ENCODE results near the gene CYTH1. TPM values are rescaled to one million over a fixed set of nuclear protein-coding genes. Genes with fewer than 3 reads are reported as not detected.

Gene CYTH1
- total RNA-seq, 2 donors from 2014 or later, result 23.1 to 27.4 TPM

DNA sequence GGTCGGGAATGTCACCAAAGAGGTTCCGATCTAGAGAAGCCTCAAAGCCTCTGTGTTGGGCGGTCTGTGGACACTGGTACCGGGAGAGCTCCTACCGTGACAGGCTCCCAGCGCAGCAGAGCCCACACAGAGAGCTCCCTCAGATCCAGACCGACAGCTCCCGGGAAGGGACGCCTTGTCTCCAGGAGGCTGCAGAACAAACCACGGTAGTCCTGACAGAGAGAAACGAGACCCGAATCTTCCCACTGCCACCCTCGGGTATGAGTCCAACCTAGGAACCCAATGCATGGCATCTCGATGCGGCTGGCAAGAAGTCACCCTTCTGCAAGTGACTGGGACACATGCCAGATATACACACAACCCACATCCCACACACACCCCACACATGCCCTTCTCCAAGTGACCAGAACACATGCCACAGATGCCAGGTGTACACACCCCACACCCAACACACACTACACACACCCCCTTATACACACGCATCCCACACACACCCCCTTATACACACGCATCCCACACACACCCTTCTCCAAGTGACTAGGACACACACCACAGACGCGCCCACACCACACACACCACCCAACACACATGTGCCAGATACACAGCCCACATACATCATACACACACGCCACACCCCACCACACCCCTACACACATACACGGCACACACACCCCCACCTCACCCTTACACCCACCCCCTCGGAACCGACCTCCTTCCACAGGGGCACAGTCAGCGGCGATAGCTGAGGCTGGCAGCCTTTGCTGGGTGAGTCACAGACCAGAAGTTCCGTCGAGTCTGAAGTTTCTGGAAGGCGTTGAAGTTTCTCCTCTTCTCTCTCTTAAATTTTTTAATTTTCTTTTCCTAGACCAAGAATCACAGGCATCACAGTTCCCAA is 15.9 kb upstream of the CYTH1 start:
- TF ChIP-seq, protein P1, sequence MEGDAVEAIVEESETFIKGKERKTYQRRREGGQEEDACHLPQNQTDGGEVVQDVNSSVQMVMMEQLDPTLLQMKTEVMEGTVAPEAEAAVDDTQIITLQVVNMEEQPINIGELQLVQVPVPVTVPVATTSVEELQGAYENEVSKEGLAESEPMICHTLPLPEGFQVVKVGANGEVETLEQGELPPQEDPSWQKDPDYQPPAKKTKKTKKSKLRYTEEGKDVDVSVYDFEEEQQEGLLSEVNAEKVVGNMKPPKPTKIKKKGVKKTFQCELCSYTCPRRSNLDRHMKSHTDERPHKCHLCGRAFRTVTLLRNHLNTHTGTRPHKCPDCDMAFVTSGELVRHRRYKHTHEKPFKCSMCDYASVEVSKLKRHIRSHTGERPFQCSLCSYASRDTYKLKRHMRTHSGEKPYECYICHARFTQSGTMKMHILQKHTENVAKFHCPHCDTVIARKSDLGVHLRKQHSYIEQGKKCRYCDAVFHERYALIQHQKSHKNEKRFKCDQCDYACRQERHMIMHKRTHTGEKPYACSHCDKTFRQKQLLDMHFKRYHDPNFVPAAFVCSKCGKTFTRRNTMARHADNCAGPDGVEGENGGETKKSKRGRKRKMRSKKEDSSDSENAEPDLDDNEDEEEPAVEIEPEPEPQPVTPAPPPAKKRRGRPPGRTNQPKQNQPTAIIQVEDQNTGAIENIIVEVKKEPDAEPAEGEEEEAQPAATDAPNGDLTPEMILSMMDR (conservative IDR thresholded peaks at IDR 0.05), result no peak
- no peak overlapping the region for H3K4me3 ChIP-seq (ENCODE audit: low read length)
- no peaks in the 10 kb centered on the region for H3K4me1 ChIP-seq (ENCODE audit: control insufficient read depth, insufficient read depth, low read length)
- Mint-ChIP-seq H3K27ac (no peak overlapping the region), H3K27me3 (ENCODE audit: insufficient read depth) (no peaks in the 10 kb centered on the region), H3K9me3 (no peaks in the 10 kb centered on the region), H3K36me3 (ENCODE audit: low read depth) (peaks cover 81% of the 10 kb centered on the region), H3K4me1 (no peaks in the 10 kb centered on the region), H3K4me3 (no peak overlapping the region)
- no peak for DNase-seq
- no peak overlapping the region for H3K9ac ChIP-seq (ENCODE audit: extremely low read depth, low read length, poor library complexity, severe bottlenecking)
- H3K36me3 ChIP-seq (ENCODE audit: control insufficient read depth, insufficient read depth, low read length), result peaks cover 52% of the 10 kb centered on the region
- no peaks in the 10 kb centered on the region for H3K9me3 ChIP-seq (ENCODE audit: control insufficient read depth, low read length)
- H3K27ac ChIP-seq (ENCODE audit: low read depth, low read length), result no peak overlapping the region
- 89 to 93% methylated on average over 14 to 28 of the region's 28 CpGs for WGBS, 2 experiments (ENCODE audit: insufficient coverage in 1 of 2, insufficient read length in 1 of 2)
- H3K27me3 ChIP-seq (ENCODE audit: control insufficient read depth, insufficient read depth, low read length, poor library complexity, severe bottlenecking), result no peaks in the 10 kb centered on the region

- Histone ChIP-seq H3K9me3 (ENCODE audit: control insufficient read depth, low read length) (no peaks in the 10 kb centered on the region), H3K27ac (ENCODE audit: low read depth, low read length) (no peak overlapping the region), H3K27me3 (ENCODE audit: control insufficient read depth, insufficient read depth, low read length, poor library complexity, severe bottlenecking) (no peaks in the 10 kb centered on the region), H3K9ac (ENCODE audit: extremely low read depth, low read length, poor library complexity, severe bottlenecking) (no peak overlapping the region), H3K4me3 (ENCODE audit: low read length) (no peak overlapping the region), H3K4me1 (ENCODE audit: control insufficient read depth, insufficient read depth, low read length) (no peaks in the 10 kb centered on the region), H3K36me3 (ENCODE audit: control insufficient read depth, insufficient read depth, low read length) (peaks cover 45% of the 10 kb centered on the region)
- peaks cover 74% of the 10 kb centered on the region for H3K36me3 Mint-ChIP-seq (ENCODE audit: low read depth)
- no peaks in the 10 kb centered on the region for H3K4me1 Mint-ChIP-seq
- H3K27ac Mint-ChIP-seq, result no peak overlapping the region
- no peaks in the 10 kb centered on the region for H3K9me3 Mint-ChIP-seq
- H3K27me3 Mint-ChIP-seq (ENCODE audit: insufficient read depth), result no peaks in the 10 kb centered on the region
- H3K4me3 Mint-ChIP-seq, result no peak overlapping the region
- DNase-seq, result no peak
- TF ChIP-seq, protein P1 (conservative IDR thresholded peaks at IDR 0.05), result no peak
- 90 to 96% methylated on average over 7 to 11 of the region's 11 CpGs for WGBS, 2 experiments (ENCODE audit: insufficient coverage in 1 of 2, insufficient read length in 1 of 2)
These were observed 15.1 kb upstream of the CYTH1 start for GRCh38 chr17:78797213-78797612.

DNA sequence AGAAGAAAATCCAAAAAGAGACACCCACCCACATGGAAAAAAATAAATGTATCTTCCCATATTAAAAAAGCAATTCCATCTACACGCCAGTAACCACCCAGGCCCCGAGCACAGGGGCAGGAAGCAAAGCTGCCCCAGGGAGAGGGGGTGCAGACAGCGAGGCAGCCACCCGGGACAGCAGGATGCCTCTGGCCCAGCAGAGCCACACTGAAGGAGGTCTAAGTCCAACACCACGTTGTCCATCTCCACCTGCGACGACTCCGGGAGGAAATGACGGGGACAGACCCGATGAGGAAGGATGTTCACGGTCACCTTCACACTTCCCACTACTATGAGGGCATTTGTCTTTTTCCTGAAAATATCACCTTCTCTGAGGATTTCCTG is 14.4 kb upstream of the CYTH1 start:
- Histone ChIP-seq H3K27ac (ENCODE audit: low read depth, low read length) (no peak overlapping the region), H3K9ac (ENCODE audit: extremely low read depth, low read length, poor library complexity, severe bottlenecking) (no peak overlapping the region), H3K36me3 (ENCODE audit: control insufficient read depth, insufficient read depth, low read length) (peaks cover 45% of the 10 kb centered on the region), H3K27me3 (ENCODE audit: control insufficient read depth, insufficient read depth, low read length, poor library complexity, severe bottlenecking) (no peaks in the 10 kb centered on the region), H3K4me3 (ENCODE audit: low read length) (no peak overlapping the region), H3K9me3 (ENCODE audit: control insufficient read depth, low read length) (no peaks in the 10 kb centered on the region), H3K4me1 (ENCODE audit: control insufficient read depth, insufficient read depth, low read length) (no peaks in the 10 kb centered on the region)
- H3K4me1 Mint-ChIP-seq, result no peaks in the 10 kb centered on the region
- no peak overlapping the region for H3K27ac Mint-ChIP-seq
- H3K36me3 Mint-ChIP-seq (ENCODE audit: low read depth), result peaks cover 74% of the 10 kb centered on the region
- no peaks in the 10 kb centered on the region for H3K27me3 Mint-ChIP-seq (ENCODE audit: insufficient read depth)
- DNase-seq, result no peak
- 94% methylated on average over 11 of the region's 11 CpGs; no CpG with 5 or more reads in 1 of the 2 experiments for WGBS, 2 experiments (ENCODE audit: insufficient coverage in 1 of 2, insufficient read length in 1 of 2)
- no peaks in the 10 kb centered on the region for H3K9me3 Mint-ChIP-seq
- H3K4me3 Mint-ChIP-seq, result no peak overlapping the region
- TF ChIP-seq, protein P1 (conservative IDR thresholded peaks at IDR 0.05), result no peak

Data from endodermal cell (in vitro differentiated cells).